ENCODE data around the gene FNDC11.
A peak's percentile ranks its signal among the peaks of the same experiment; 100 is the strongest.

Gene FNDC11

DNA sequence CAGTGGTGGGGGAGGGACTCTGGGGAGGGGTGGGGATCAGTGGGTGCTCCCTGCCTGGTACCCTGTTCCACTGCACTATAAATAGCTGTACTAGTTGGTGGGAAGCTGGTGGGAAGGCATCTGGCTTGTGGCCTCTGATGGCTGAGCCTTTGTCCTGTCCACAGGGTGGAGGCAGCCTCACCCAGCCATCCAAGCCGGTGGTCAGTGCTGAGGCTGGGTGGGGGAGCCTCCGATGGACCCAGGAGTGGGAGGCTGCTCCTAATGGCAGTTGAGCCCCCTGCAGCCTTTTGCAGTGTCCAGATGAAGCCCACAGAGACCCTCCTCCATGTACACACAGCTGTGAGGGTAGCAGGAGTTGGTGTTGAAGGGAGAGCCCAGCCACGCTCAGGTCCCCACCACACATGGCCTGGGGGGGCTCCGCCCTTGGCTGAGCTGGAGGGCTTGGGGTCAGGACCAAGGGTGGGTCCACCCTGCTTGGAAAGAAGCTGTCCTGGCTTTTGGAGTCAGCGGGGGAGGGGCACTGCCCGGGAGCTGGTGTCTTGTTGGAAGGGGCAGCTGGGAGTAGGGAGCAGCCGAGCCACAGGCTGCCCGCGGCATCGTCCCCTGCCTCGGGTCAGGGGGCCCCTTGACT is 30.9 kb upstream of the FNDC11 start:
- no peak overlapping the region for H3K27ac ChIP-seq (ENCODE audit: insufficient read depth in 1 of 2, low read depth in 1 of 2, low read length in 2 of 2, poor library complexity in 1 of 2, severe bottlenecking in 2 of 2)
- H3K4me3 ChIP-seq (ENCODE audit: control insufficient read depth in 1 of 7, extremely low read depth in 1 of 7, insufficient read depth in 4 of 7, low read depth in 2 of 7, low read length in 6 of 7), result no peak overlapping the region
- ChIA-PET POLR2A (no interaction called here), CTCF (interaction anchor here (0.8 to 4.7 kb wide), 5 partner anchors 8 to 81 kb away, joined by 3 to 31 read pairs (median 5); partner anchors contain the start of gene PTK6)
- peaks cover 4 to 28% (median 27%) of the 10 kb centered on the region in 4 experiments for H3K4me1 ChIP-seq (ENCODE audit: control extremely low read depth in 1 of 4, control insufficient read depth in 4 of 4, insufficient read depth in 4 of 4, low read length in 3 of 4)
- peaks cover 2 to 16% (median 9%) of the 10 kb centered on the region in 4 experiments for H3K36me3 ChIP-seq (ENCODE audit: control insufficient read depth in 4 of 4, insufficient read depth in 4 of 4, low read length in 3 of 4)
- H3K9me3 ChIP-seq (ENCODE audit: control extremely low read depth in 1 of 5, control insufficient read depth in 4 of 5, insufficient read depth in 2 of 5, low read depth in 1 of 5, low read length in 4 of 5), result peaks cover 0 to 11% (median 6%) of the 10 kb centered on the region in 5 experiments
- H3K27me3 ChIP-seq (replicated peaks in 2 of 5; ENCODE audit: control insufficient read depth in 4 of 5, insufficient read depth in 5 of 5, low read length in 4 of 5), result no peaks in the 10 kb centered on the region
- 96% methylated on average over 4 of the region's 11 CpGs for WGBS (ENCODE audit: insufficient coverage)
- no peak for DNase-seq

DNA sequence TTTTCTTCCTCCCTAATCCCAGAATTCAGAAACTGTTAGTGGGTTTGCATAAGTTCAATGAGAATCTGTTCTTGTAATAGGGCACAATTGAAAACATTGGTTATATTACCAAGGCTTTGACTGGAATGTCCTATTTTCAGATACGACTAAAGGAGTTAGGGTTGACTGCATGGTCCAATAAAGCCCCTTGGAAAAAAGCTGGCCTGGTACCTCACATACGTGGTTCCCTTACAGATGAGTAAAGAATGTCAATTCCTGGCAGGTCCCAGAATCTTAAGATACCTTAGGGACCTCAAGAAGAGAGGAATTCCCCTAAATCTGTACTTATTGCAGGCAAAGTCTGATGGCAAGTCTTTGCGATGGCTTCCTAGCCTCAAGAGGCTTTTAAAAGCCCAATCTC is 28.8 kb upstream of the FNDC11 start:
- WGBS (ENCODE audit: insufficient coverage), result 89% methylated on average over 3 of the region's 3 CpGs
- no peak for DNase-seq
- CTCF ChIA-PET, result no interaction called here
- Histone ChIP-seq H3K36me3 (ENCODE audit: control insufficient read depth in 4 of 4, insufficient read depth in 4 of 4, low read length in 3 of 4) (peaks cover 2 to 16% (median 9%) of the 10 kb centered on the region in 4 experiments), H3K9me3 (ENCODE audit: control extremely low read depth in 1 of 5, control insufficient read depth in 4 of 5, insufficient read depth in 2 of 5, low read depth in 1 of 5, low read length in 4 of 5) (peaks cover 0 to 11% (median 6%) of the 10 kb centered on the region in 5 experiments), H3K27ac (ENCODE audit: insufficient read depth in 1 of 2, low read depth in 1 of 2, low read length in 2 of 2, poor library complexity in 1 of 2, severe bottlenecking in 2 of 2) (no peak overlapping the region), H3K4me3 (ENCODE audit: control insufficient read depth in 1 of 7, extremely low read depth in 1 of 7, insufficient read depth in 4 of 7, low read depth in 2 of 7, low read length in 6 of 7) (no peak overlapping the region), H3K27me3 (replicated peaks in 2 of 5; ENCODE audit: control insufficient read depth in 4 of 5, insufficient read depth in 5 of 5, low read length in 4 of 5) (peaks cover 0 to 3% (median 0%) of the 10 kb centered on the region in 5 experiments), H3K4me1 (ENCODE audit: control extremely low read depth in 1 of 4, control insufficient read depth in 4 of 4, insufficient read depth in 4 of 4, low read length in 3 of 4) (peaks cover 4 to 19% (median 16%) of the 10 kb centered on the region in 4 experiments)
- POLR2A ChIA-PET, result no interaction called here

DNA sequence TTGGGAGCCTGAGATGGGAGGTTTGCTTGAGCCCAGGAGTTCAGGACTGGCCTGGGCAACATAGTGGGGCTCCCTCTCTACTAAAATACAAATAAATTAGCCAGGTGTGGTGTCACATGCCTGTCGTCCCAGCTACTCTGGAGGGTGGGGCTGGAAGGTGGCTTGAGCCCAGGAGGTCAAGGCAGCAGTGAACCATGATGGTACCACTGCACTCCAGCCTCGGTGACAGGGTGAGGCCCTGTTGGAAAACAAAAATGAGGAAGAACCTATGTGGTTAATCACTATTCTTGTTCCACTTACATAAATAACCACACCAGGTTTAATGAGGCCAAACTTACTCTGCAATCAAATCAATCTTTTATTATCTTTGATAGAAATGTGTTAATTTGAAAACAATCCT is 28.0 kb upstream of the FNDC11 start:
- ChIA-PET CTCF (interaction anchor here (1.6 kb wide), 1 partner anchor 18 kb away, joined by 3 read pairs; no protein-coding TSS in a partner anchor), POLR2A (no interaction called here)
- DNase-seq, result peak in 2 of 3 donors; percentile 58 to 70
- Histone ChIP-seq H3K27me3 (replicated peaks in 2 of 5; ENCODE audit: control insufficient read depth in 4 of 5, insufficient read depth in 5 of 5, low read length in 4 of 5) (peaks cover 0 to 3% (median 0%) of the 10 kb centered on the region in 5 experiments), H3K9me3 (ENCODE audit: control extremely low read depth in 1 of 5, control insufficient read depth in 4 of 5, insufficient read depth in 2 of 5, low read depth in 1 of 5, low read length in 4 of 5) (peaks cover 0 to 11% (median 6%) of the 10 kb centered on the region in 5 experiments), H3K27ac (ENCODE audit: insufficient read depth in 1 of 2, low read depth in 1 of 2, low read length in 2 of 2, poor library complexity in 1 of 2, severe bottlenecking in 2 of 2) (no peak overlapping the region), H3K4me1 (ENCODE audit: control extremely low read depth in 1 of 4, control insufficient read depth in 4 of 4, insufficient read depth in 4 of 4, low read length in 3 of 4) (peaks cover 4 to 19% (median 14%) of the 10 kb centered on the region in 4 experiments), H3K36me3 (ENCODE audit: control insufficient read depth in 4 of 4, insufficient read depth in 4 of 4, low read length in 3 of 4) (peaks cover 2 to 16% (median 9%) of the 10 kb centered on the region in 4 experiments), H3K4me3 (ENCODE audit: control insufficient read depth in 1 of 7, extremely low read depth in 1 of 7, insufficient read depth in 4 of 7, low read depth in 2 of 7, low read length in 6 of 7) (no peak overlapping the region)
- WGBS (ENCODE audit: insufficient coverage), result 25% methylated on average over 2 of the region's 2 CpGs

DNA sequence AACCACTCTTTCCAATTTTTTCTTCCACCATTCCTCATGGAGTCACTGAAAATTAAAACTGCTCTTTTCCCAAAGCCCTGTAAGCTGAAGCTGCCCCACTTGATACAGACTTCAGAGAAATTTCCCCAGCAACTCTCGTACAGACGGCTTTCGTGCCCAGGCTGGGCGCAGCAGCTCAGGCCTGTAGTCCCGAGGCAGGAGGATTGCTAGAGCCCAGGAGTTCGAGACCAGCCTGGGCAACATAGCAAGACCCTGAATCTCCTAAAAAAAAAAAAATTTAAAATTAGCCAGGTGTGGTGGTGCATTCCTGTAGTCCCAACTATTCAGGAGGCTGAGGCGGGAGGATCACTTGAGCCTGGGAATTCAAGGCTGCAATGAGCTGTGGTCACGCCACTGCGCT is 26.8 kb upstream of the FNDC11 start:
- peaks cover 0 to 11% (median 6%) of the 10 kb centered on the region in 5 experiments for H3K9me3 ChIP-seq (ENCODE audit: control extremely low read depth in 1 of 5, control insufficient read depth in 4 of 5, insufficient read depth in 2 of 5, low read depth in 1 of 5, low read length in 4 of 5)
- H3K4me3 ChIP-seq (ENCODE audit: control insufficient read depth in 1 of 7, extremely low read depth in 1 of 7, insufficient read depth in 4 of 7, low read depth in 2 of 7, low read length in 6 of 7), result no peak overlapping the region
- peaks cover 0 to 3% (median 0%) of the 10 kb centered on the region in 5 experiments for H3K27me3 ChIP-seq (replicated peaks in 2 of 5; ENCODE audit: control insufficient read depth in 4 of 5, insufficient read depth in 5 of 5, low read length in 4 of 5)
- ChIA-PET POLR2A (no interaction called here), CTCF (interaction anchor here (1.6 kb wide), 1 partner anchor 17 kb away, joined by 3 read pairs; no protein-coding TSS in a partner anchor)
- DNase-seq, result no peak
- peaks cover 4 to 9% (median 5%) of the 10 kb centered on the region in 4 experiments for H3K4me1 ChIP-seq (ENCODE audit: control extremely low read depth in 1 of 4, control insufficient read depth in 4 of 4, insufficient read depth in 4 of 4, low read length in 3 of 4)
- peaks cover 2 to 14% (median 7%) of the 10 kb centered on the region in 4 experiments for H3K36me3 ChIP-seq (ENCODE audit: control insufficient read depth in 4 of 4, insufficient read depth in 4 of 4, low read length in 3 of 4)
- WGBS (ENCODE audit: insufficient coverage), result 97% methylated on average over 9 of the region's 9 CpGs
- no peak overlapping the region for H3K27ac ChIP-seq (ENCODE audit: insufficient read depth in 1 of 2, low read depth in 1 of 2, low read length in 2 of 2, poor library complexity in 1 of 2, severe bottlenecking in 2 of 2)

DNA sequence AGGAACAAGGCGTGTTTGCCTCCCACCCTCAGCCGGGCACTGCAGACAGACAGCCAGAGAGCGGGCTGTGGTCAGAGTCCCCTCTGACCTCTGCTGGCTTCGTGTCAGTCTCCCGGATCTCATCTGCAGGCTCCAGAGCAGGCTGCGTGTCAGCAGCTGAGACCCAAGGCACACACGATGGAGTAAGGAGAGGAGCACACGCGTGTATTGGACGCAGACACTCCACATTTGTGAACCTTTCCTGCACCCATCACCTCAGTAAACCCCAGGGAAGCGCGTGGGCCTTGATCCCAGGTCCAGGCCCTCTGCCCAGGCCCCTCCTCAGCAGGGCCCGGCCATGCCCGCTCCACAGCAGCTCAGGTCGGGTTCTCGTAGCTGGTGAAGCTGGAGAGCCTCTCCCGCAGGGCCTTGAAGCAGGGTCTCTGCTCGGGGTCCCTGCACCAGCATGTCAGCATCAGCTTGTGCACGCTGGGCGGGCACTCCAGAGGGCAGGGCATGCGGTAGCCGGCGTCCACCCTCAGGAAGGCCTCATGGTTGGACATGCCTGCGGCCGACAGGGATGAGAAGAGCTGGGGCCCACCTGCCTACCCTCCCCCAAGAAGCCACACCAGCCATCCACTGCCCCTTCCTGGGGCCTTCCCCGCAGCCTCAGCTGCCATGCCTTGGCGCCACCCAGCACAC is 24.6 kb upstream of the FNDC11 start:
- DNase-seq, result no peak
- Histone ChIP-seq H3K36me3 (ENCODE audit: control insufficient read depth in 4 of 4, insufficient read depth in 4 of 4, low read length in 3 of 4) (no peaks in the 10 kb centered on the region), H3K4me3 (ENCODE audit: control insufficient read depth in 1 of 7, extremely low read depth in 1 of 7, insufficient read depth in 4 of 7, low read depth in 2 of 7, low read length in 6 of 7) (no peak overlapping the region), H3K4me1 (ENCODE audit: control extremely low read depth in 1 of 4, control insufficient read depth in 4 of 4, insufficient read depth in 4 of 4, low read length in 3 of 4) (peaks cover 0 to 6% (median 5%) of the 10 kb centered on the region in 4 experiments), H3K9me3 (ENCODE audit: control extremely low read depth in 1 of 5, control insufficient read depth in 4 of 5, insufficient read depth in 2 of 5, low read depth in 1 of 5, low read length in 4 of 5) (no peaks in the 10 kb centered on the region), H3K27ac (ENCODE audit: insufficient read depth in 1 of 2, low read depth in 1 of 2, low read length in 2 of 2, poor library complexity in 1 of 2, severe bottlenecking in 2 of 2) (no peak overlapping the region), H3K27me3 (replicated peaks in 2 of 5; ENCODE audit: control insufficient read depth in 4 of 5, insufficient read depth in 5 of 5, low read length in 4 of 5) (peaks cover 0 to 3% (median 0%) of the 10 kb centered on the region in 5 experiments)
- ChIA-PET POLR2A (interaction anchor here (0.6 to 1.3 kb wide), 3 partner anchors 8 to 1029 kb away, joined by 3 to 8 read pairs (median 3); partner anchors contain the start of gene PTK6), CTCF (interaction anchor here (0.8 to 2.9 kb wide), 2 partner anchors 8 to 9 kb away, joined by 3 to 12 read pairs; partner anchors contain the start of gene PPDPF)
- WGBS (ENCODE audit: insufficient coverage), result 96% methylated on average over 19 of the region's 27 CpGs

DNA sequence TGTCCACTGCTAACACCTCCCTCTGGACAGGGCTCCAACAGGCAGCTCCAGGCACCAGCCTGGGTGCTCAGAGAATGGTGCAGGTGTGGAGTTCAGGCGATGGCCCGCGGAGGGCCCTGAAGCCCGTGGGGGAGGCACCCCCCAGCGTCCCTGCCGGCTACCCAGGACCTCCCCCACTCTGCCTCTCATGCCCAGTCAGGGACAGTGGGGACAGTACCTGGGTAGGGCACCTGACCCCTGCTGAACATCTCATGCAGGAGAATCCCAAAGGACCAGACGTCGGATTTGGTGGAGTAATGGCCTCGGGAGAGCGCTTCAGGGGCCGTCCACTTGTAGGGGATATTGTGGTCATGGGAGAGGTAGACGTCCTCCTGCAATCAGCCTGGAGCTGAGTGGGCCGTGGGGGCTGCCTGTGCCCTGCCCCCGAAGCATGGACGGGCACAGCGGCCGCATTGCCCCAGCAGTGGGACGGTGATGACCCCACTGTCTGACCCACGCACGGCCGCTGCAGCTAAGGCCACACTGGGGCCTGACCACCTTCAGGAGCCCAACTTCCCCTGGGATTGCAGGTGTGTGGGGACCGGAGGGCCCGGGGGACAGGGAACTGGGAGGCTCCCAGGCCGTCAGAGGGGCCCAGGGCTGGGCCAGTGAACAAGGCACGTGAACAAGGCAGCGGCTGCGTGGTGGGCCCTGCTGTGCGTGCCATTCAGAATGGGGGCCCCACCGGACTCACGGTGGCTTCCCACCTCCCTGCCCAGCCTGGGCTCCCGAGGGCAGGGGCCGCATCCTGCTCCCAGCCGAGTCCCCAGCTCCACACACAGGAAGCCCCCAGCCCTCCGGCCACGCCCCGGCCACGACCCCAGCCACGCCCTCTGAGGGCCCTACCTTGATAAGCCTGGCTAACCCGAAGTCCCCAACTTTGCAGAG is 23.8 kb upstream of the FNDC11 start:
- Histone ChIP-seq H3K27ac (ENCODE audit: insufficient read depth in 1 of 2, low read depth in 1 of 2, low read length in 2 of 2, poor library complexity in 1 of 2, severe bottlenecking in 2 of 2) (no peak overlapping the region), H3K36me3 (ENCODE audit: control insufficient read depth in 4 of 4, insufficient read depth in 4 of 4, low read length in 3 of 4) (no peaks in the 10 kb centered on the region), H3K4me3 (ENCODE audit: control insufficient read depth in 1 of 7, extremely low read depth in 1 of 7, insufficient read depth in 4 of 7, low read depth in 2 of 7, low read length in 6 of 7) (no peak overlapping the region), H3K9me3 (ENCODE audit: control extremely low read depth in 1 of 5, control insufficient read depth in 4 of 5, insufficient read depth in 2 of 5, low read depth in 1 of 5, low read length in 4 of 5) (no peaks in the 10 kb centered on the region), H3K27me3 (replicated peaks in 2 of 5; ENCODE audit: control insufficient read depth in 4 of 5, insufficient read depth in 5 of 5, low read length in 4 of 5) (peaks cover 0 to 3% (median 0%) of the 10 kb centered on the region in 5 experiments), H3K4me1 (ENCODE audit: control extremely low read depth in 1 of 4, control insufficient read depth in 4 of 4, insufficient read depth in 4 of 4, low read length in 3 of 4) (peaks cover 0 to 6% (median 5%) of the 10 kb centered on the region in 4 experiments)
- POLR2A ChIA-PET, result no interaction called here
- DNase-seq, result no peak
- CTCF ChIA-PET, result interaction anchor here (0.8 to 2.9 kb wide), 2 partner anchors 8 kb away, joined by 3 to 12 read pairs; partner anchors contain the start of gene PPDPF
- WGBS (ENCODE audit: insufficient coverage), result 85% methylated on average over 38 of the region's 39 CpGs

Data from common myeloid progenitor, CD34-positive (primary cell).